HTERT RPE-1 (cell line): ENCODE results near the gene NAA80.
"Not testable (repeated sequence)": the region's sequence is repeated elsewhere in the genome, so short reads cannot be mapped to it uniquely, and the experiment has no call there.

Source experiments
- in situ Hi-C: fragments of 300-500 bp; cut with MboI; formaldehyde crosslinking; loops from 4 replicates; pipeline ENCODE4 v1.14.3; 2020; ENCODE audit warnings: low sequenced_read_pairs

Gene NAA80

GRCh38 chr3:50316657-50317242, 17.5 kb upstream of the NAA80 start:
- in situ Hi-C loops, result no loop called here

GRCh38 chr3:50314816-50315215, 15.6 kb upstream of the NAA80 start:
- in situ Hi-C loops, result no loop called here

GRCh38 chr3:50314342-50314741, 15.1 kb upstream of the NAA80 start:
- in situ Hi-C loops, result no loop called here

- in situ Hi-C loops, result not testable (repeated sequence)
Observed at GRCh38 chr3:50312041-50312440, 12.8 kb upstream of the NAA80 start.

- in situ Hi-C loops, result no loop called here
Observed at GRCh38 chr3:50304601-50305000, 5.4 kb upstream of the NAA80 start.

- in situ Hi-C loops, result no loop called here
Observed at GRCh38 chr3:50303013-50303815, 4.0 kb upstream of the NAA80 start, which contains the start of gene HYAL1. HYAL1 (minus strand) TSS chr3:50303574; CDS start chr3:50302956, 618 bp downstream.

GRCh38 chr3:50302095-50303012, 3.1 kb upstream of the NAA80 start:
- in situ Hi-C loops, result no loop called here

- in situ Hi-C loops, result no loop called here
Observed at GRCh38 chr3:50300681-50301254, 1.6 kb upstream of the NAA80 start.

- in situ Hi-C loops, result no loop called here
Observed at GRCh38 chr3:50299929-50300680, 900 bp upstream of the NAA80 start.

GRCh38 chr3:50299638-50299928, 378 bp upstream of the NAA80 start:
- in situ Hi-C loops, result no loop called here

GRCh38 chr3:50297896-50298725, 1.1 kb downstream of the NAA80 start:
- in situ Hi-C loops, result no loop called here

GRCh38 chr3:50297384-50297775, 1.8 kb downstream of the NAA80 start:
- in situ Hi-C loops, result no loop called here

GRCh38 chr3:50296721-50297383, 2.4 kb downstream of the NAA80 start:
- in situ Hi-C loops, result no loop called here

- in situ Hi-C loops, result no loop called here
Observed at GRCh38 chr3:50295553-50296431, 3.4 kb downstream of the NAA80 start.

- in situ Hi-C loops, result no loop called here
Observed at GRCh38 chr3:50294492-50295403, 4.5 kb downstream of the NAA80 start.

- in situ Hi-C loops, result no loop called here
Observed at GRCh38 chr3:50294089-50294488, 5.1 kb downstream of the NAA80 start.
